ENCODE results near the gene BTN1A1.
"Not testable (repeated sequence)": the region's sequence is repeated elsewhere in the genome, so short reads cannot be mapped to it uniquely, and the experiment has no call there.

The BTN1A1 gene

DNA sequence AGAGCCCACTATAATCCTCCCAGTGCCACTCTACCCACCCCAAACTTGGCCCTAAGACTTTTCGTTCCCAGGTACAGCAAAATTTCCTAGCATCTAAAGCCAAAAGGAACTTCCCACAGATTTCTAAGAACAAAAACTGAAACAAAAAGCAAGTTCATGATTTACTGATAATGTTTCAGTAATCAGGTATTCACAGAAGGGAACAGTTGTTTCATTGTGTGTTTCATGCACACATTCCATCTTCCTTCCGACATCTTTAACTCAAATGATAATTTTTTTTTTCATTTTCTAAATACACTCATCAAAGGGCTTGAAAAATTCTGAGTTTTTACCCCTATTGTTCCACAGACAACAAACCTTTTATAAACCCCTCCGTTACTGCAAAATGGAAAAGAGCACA lies 6.0 kb upstream of the BTN1A1 start:
- H3K4me1 ChIP-seq (ENCODE audit: control insufficient read depth, low read depth, low read length), result no peaks in the 10 kb centered on the region
- no peaks in the 10 kb centered on the region for H3K9me3 ChIP-seq (ENCODE audit: control insufficient read depth, low read depth, low read length)
- no peaks in the 10 kb centered on the region for H3K36me3 ChIP-seq (ENCODE audit: control insufficient read depth, low read depth, low read length)
- no peak overlapping the region for H3K4me3 ChIP-seq (ENCODE audit: low read length)
- H3K27ac ChIP-seq (ENCODE audit: low read length), result no peak overlapping the region
- H3K9ac ChIP-seq (ENCODE audit: low read length), result no peak overlapping the region
- no peaks in the 10 kb centered on the region for H3K27me3 ChIP-seq (ENCODE audit: control insufficient read depth, insufficient read depth, low read length)

DNA sequence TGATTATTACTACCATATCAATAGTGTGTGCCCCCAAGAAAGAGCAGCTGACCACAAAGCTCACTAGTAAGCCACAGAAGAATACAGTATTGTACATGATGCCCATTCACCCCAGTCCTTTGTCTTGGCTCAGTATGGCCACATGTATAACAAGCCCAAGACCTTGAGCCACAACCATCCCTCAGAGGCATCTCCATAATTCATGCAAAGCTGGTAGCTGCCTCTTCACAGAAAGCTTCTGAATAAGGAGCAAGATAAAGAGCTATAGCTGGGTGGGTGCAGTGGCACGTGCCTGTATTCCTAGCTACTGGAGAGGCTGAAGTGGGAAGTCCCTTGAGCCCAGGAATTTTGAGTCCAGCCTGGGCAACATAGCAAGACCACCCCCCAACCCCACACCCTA lies 4.8 kb upstream of the BTN1A1 start:
- Histone ChIP-seq H3K27me3 (ENCODE audit: control insufficient read depth, insufficient read depth, low read length) (peaks cover 8% of the 10 kb centered on the region), H3K36me3 (ENCODE audit: control insufficient read depth, low read depth, low read length) (no peaks in the 10 kb centered on the region), H3K9me3 (ENCODE audit: control insufficient read depth, low read depth, low read length) (no peaks in the 10 kb centered on the region), H3K27ac (ENCODE audit: low read length) (no peak overlapping the region), H3K4me3 (ENCODE audit: low read length) (no peak overlapping the region), H3K9ac (ENCODE audit: low read length) (no peak overlapping the region), H3K4me1 (ENCODE audit: control insufficient read depth, low read depth, low read length) (no peaks in the 10 kb centered on the region)

DNA sequence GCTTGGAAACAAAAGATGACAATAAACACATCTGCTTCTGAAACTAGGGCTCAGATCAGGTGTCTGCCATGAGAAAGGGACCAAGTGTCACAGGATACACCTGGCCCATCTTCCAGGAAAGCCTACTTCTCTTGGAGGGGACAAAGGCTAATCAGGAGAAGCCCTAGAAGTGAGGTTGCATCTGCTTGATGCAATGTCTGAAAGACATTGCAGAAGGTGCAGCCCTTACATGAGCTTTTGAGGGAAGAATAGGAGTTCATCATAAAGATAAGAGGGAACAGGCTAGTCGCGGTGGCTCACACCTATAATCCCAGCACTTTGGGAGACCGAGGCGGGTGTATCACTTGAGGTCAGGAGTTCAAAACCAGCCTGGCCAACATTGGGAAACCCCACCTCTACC lies 2.5 kb upstream of the BTN1A1 start:
- Histone ChIP-seq H3K4me1 (ENCODE audit: control insufficient read depth, low read depth, low read length) (peaks cover 6% of the 10 kb centered on the region), H3K27ac (ENCODE audit: low read length) (no peak overlapping the region), H3K4me3 (ENCODE audit: low read length) (no peak overlapping the region), H3K9ac (ENCODE audit: low read length) (no peak overlapping the region), H3K36me3 (ENCODE audit: control insufficient read depth, low read depth, low read length) (no peaks in the 10 kb centered on the region), H3K27me3 (ENCODE audit: control insufficient read depth, insufficient read depth, low read length) (peaks cover 31% of the 10 kb centered on the region), H3K9me3 (ENCODE audit: control insufficient read depth, low read depth, low read length) (no peaks in the 10 kb centered on the region)

DNA sequence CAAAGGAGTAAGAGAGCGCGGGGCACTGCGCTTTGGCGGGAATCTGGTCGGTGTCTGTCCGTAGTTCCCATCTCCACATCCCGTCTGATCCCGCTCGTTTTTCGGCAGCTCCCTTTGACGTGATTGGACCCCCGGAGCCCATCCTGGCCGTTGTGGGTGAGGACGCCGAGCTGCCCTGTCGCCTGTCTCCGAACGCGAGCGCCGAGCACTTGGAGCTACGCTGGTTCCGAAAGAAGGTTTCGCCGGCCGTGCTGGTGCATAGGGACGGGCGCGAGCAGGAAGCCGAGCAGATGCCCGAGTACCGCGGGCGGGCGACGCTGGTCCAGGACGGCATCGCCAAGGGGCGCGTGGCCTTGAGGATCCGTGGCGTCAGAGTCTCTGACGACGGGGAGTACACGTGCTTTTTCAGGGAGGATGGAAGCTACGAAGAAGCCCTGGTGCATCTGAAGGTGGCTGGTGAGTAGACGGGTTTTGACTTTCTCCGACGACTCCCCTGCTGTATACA lies 1.4 kb downstream of the BTN1A1 start:
- H3K9ac ChIP-seq (ENCODE audit: low read length), result peak overlapping the region; percentile 22
- no peaks in the 10 kb centered on the region for H3K36me3 ChIP-seq (ENCODE audit: control insufficient read depth, low read depth, low read length)
- peaks cover 6% of the 10 kb centered on the region for H3K4me1 ChIP-seq (ENCODE audit: control insufficient read depth, low read depth, low read length)
- H3K4me3 ChIP-seq (ENCODE audit: low read length), result peak overlapping the region; percentile 61
- peaks cover 54% of the 10 kb centered on the region for H3K27me3 ChIP-seq (ENCODE audit: control insufficient read depth, insufficient read depth, low read length)
- H3K27ac ChIP-seq (ENCODE audit: low read length), result no peak overlapping the region
- H3K9me3 ChIP-seq (ENCODE audit: control insufficient read depth, low read depth, low read length), result no peaks in the 10 kb centered on the region

DNA sequence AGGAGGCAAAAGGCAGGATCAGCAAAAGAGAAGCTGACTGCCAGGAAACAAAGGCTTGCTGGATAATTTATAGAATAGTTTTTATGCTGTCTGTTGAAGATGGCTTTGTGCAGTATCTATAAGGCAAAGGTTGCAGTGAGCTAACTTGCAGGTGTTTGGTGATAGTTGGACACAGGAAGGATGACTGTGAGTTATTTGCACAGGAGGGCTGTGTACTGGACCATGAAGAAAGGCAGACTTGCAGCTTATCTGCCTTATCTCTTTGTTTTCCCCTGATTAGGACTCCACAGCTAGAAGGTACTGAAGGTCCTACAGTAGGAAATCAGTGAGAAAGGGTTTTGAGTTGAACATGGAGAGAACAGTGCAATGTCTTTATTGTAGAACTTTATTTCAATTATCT lies 2.1 kb downstream of the BTN1A1 start:
- no peaks in the 10 kb centered on the region for H3K9me3 ChIP-seq (ENCODE audit: control insufficient read depth, low read depth, low read length)
- no peak overlapping the region for H3K9ac ChIP-seq (ENCODE audit: low read length)
- peaks cover 54% of the 10 kb centered on the region for H3K27me3 ChIP-seq (ENCODE audit: control insufficient read depth, insufficient read depth, low read length)
- peaks cover 6% of the 10 kb centered on the region for H3K4me1 ChIP-seq (ENCODE audit: control insufficient read depth, low read depth, low read length)
- H3K4me3 ChIP-seq (ENCODE audit: low read length), result peak overlapping the region; percentile 61
- no peaks in the 10 kb centered on the region for H3K36me3 ChIP-seq (ENCODE audit: control insufficient read depth, low read depth, low read length)
- no peak overlapping the region for H3K27ac ChIP-seq (ENCODE audit: low read length)

DNA sequence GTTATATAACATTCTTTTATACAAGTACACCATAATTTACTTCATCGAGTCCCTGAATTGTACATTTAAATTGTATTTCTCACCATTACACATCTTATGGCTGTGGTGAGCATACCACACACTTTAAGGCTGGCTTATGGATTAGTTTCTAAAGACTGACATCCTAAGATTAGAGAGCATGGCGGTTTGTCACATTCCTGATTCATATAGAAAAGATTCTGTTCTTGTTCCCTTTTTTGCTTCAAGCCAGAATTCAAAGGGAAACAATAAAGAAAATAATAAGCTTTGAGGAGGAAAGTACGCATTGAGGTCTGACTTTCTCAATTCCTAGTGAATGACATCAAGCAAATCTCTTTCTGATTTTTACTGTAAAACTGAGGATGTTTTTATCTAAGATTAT lies 2.5 kb downstream of the BTN1A1 start:
- Histone ChIP-seq H3K4me1 (ENCODE audit: control insufficient read depth, low read depth, low read length) (peaks cover 6% of the 10 kb centered on the region), H3K27me3 (ENCODE audit: control insufficient read depth, insufficient read depth, low read length) (peaks cover 54% of the 10 kb centered on the region), H3K9ac (ENCODE audit: low read length) (no peak overlapping the region), H3K36me3 (ENCODE audit: control insufficient read depth, low read depth, low read length) (no peaks in the 10 kb centered on the region), H3K27ac (ENCODE audit: low read length) (no peak overlapping the region), H3K9me3 (ENCODE audit: control insufficient read depth, low read depth, low read length) (no peaks in the 10 kb centered on the region), H3K4me3 (ENCODE audit: low read length) (no peak overlapping the region)

DNA sequence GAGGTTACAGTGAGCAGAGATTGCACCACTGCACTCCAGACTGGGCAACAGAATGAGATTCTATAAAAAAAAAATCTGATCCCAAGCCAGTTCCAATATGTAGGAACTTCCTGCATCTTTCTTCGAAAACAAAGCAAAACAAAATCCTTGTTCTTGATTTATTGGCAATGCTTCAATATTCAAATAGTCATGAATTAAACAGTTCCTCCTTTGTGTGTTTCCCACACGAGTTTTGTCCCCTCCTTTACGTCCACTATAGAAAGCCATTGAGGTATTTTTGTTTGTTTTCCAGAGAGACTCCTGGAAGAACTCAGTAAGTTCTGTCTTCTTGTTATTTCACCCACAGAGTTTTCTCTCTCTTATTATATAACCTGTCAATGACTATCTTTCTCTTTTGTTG lies 7.6 kb downstream of the BTN1A1 start:
- Histone ChIP-seq H3K9me3 (ENCODE audit: control insufficient read depth, low read depth, low read length) (no peaks in the 10 kb centered on the region), H3K4me3 (ENCODE audit: low read length) (no peak overlapping the region), H3K4me1 (ENCODE audit: control insufficient read depth, low read depth, low read length) (no peaks in the 10 kb centered on the region), H3K36me3 (ENCODE audit: control insufficient read depth, low read depth, low read length) (no peaks in the 10 kb centered on the region), H3K27ac (ENCODE audit: low read length) (no peak overlapping the region), H3K9ac (ENCODE audit: low read length) (no peak overlapping the region), H3K27me3 (ENCODE audit: control insufficient read depth, insufficient read depth, low read length) (peaks cover 23% of the 10 kb centered on the region)

DNA sequence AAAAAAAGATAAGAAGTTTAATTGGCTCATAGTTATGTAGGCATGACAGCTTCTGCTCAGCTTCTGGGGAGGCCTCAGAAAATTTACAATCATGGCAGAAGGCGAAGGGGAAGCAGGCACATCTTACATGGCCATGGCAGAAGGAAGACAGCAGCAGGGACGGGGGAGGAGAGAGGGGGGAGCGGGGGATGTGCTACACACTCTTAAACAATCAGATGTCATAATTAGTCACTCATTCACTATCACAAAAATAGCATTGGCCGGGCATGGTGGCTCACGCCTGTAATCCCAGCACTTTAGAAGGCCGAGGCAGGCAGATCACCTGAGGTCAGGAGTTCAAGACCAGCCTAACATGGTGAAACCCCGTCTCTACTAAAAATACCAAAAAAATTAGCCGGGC lies 10.9 kb downstream of the BTN1A1 start:
- not testable (repeated sequence) for H3K36me3 ChIP-seq (ENCODE audit: control insufficient read depth, low read depth, low read length); H3K4me3 ChIP-seq (ENCODE audit: low read length); H3K27ac ChIP-seq (ENCODE audit: low read length); H3K9ac ChIP-seq (ENCODE audit: low read length); H3K27me3 ChIP-seq (ENCODE audit: control insufficient read depth, insufficient read depth, low read length); H3K4me1 ChIP-seq (ENCODE audit: control insufficient read depth, low read depth, low read length); H3K9me3 ChIP-seq (ENCODE audit: control insufficient read depth, low read depth, low read length)

DNA sequence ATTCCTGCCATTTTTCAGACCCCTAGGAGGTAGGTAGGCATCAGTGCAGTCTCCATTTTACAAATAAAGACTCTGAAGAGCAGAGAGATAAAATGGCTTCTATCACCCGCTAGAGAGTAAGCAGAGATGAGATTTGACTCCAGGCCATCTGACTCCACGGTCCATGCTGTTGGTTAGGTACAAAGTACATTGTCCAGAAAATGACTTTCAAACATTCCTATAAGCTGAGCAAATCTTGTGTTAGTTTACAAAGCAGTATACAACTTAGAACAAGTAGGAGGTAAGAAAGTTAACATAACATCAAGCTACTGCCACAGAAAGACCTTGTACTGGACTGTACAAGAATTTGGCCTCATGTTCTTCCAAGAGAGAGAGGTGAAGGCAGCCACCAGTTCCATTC lies 14.9 kb downstream of the BTN1A1 start:
- Histone ChIP-seq H3K27me3 (ENCODE audit: control insufficient read depth, insufficient read depth, low read length) (no peaks in the 10 kb centered on the region), H3K4me3 (ENCODE audit: low read length) (no peak overlapping the region), H3K9ac (ENCODE audit: low read length) (no peak overlapping the region), H3K9me3 (ENCODE audit: control insufficient read depth, low read depth, low read length) (no peaks in the 10 kb centered on the region), H3K4me1 (ENCODE audit: control insufficient read depth, low read depth, low read length) (peaks cover 1% of the 10 kb centered on the region), H3K27ac (ENCODE audit: low read length) (no peak overlapping the region), H3K36me3 (ENCODE audit: control insufficient read depth, low read depth, low read length) (no peaks in the 10 kb centered on the region)

DNA sequence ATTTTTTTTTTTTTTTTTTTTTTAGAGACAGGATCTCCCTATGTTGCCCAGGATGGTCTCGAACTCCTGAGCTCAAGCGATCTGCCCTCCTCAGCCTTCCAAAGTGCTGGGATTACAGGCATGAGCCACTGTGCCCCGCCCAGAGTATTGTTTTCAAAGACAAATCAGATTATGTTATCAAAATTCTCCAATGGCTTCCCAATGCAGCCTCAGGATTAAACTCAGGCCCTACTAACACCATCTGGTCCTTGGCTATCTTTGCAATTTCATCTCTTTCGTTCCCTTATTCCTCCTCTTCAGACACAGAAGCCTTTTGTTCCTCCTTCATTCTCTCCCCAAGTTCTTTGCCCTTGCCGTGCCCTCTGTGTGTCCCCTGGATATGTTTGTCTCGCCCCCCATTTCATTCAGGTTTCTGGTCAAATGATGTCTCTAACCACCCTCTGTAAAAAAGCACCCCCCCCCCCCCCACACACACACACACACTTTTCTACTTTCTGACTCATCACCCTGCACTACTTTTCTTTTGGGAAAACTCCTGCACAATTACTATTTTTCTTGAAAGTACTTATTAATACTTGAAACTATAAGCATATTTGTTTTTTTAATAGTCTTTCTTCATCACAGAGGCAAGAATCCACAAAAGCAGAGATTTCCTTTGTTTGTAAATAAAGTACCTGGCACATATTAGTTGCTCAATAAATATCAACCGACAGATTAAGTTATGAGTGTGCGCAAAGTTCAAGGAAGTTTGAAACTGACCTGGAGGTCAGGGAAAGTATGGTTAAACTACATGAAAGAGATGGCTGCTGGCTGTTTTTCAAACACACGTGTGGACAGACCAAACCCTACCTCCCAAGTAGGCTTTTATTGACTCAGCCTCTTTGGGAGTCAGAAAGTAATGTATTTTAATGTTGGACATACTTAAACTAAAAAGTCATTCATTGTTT lies 16.7 kb downstream of the BTN1A1 start:
- Histone ChIP-seq H3K27ac (ENCODE audit: low read length) (no peak overlapping the region), H3K4me1 (ENCODE audit: control insufficient read depth, low read depth, low read length) (peaks cover 4% of the 10 kb centered on the region), H3K27me3 (ENCODE audit: control insufficient read depth, insufficient read depth, low read length) (no peaks in the 10 kb centered on the region), H3K4me3 (ENCODE audit: low read length) (no peak overlapping the region), H3K9ac (ENCODE audit: low read length) (no peak overlapping the region), H3K9me3 (ENCODE audit: control insufficient read depth, low read depth, low read length) (no peaks in the 10 kb centered on the region), H3K36me3 (ENCODE audit: control insufficient read depth, low read depth, low read length) (no peaks in the 10 kb centered on the region)

DNA sequence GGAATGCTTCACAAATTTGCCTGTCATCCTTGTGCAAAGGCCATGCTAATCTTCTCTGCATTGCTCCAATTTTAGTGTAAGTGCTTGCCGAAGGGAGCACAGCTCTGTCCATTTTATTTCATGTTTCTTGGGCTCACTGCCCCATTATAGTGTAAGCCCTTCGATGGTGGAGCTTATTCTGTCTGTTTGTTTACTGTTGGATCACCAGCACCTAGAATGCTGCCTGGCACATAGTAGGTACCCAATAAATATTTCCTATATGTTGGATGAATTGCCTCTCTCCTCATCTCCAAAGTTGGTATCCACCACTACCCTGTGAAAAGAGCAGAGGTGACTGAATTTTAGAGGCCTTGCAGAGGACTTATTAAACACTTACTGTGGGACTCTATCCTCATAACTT lies 19.3 kb downstream of the BTN1A1 start:
- Histone ChIP-seq H3K4me1 (ENCODE audit: control insufficient read depth, low read depth, low read length) (peaks cover 4% of the 10 kb centered on the region), H3K4me3 (ENCODE audit: low read length) (no peak overlapping the region), H3K9ac (ENCODE audit: low read length) (no peak overlapping the region), H3K36me3 (ENCODE audit: control insufficient read depth, low read depth, low read length) (no peaks in the 10 kb centered on the region), H3K27ac (ENCODE audit: low read length) (no peak overlapping the region), H3K9me3 (ENCODE audit: control insufficient read depth, low read depth, low read length) (no peaks in the 10 kb centered on the region), H3K27me3 (ENCODE audit: control insufficient read depth, insufficient read depth, low read length) (no peaks in the 10 kb centered on the region)
